ENCODE data around the gene SPOCD1.

Gene SPOCD1

GRCh38 chr1:31785947-31786290 lies 29.9 kb downstream of the SPOCD1 start:
- no peak for DNase-seq

- DNase-seq = no peak
These were observed 30.5 kb downstream of the SPOCD1 start for GRCh38 chr1:31785020-31785946.

- DNase-seq = no peak
These were observed 31.3 kb downstream of the SPOCD1 start for GRCh38 chr1:31784356-31785019.

- DNase-seq = no peak
These were observed 32.0 kb downstream of the SPOCD1 start for GRCh38 chr1:31783846-31784245.

- DNase-seq = no peak
These were observed 33.1 kb downstream of the SPOCD1 start for GRCh38 chr1:31782421-31783410.

- DNase-seq = no peak
These were observed 34.0 kb downstream of the SPOCD1 start for GRCh38 chr1:31781756-31782371.

GRCh38 chr1:31781138-31781755 lies 34.6 kb downstream of the SPOCD1 start:
- no peak for DNase-seq

- no peak for DNase-seq
These were observed 35.2 kb downstream of the SPOCD1 start for GRCh38 chr1:31780632-31781031.

GRCh38 chr1:31779687-31780086 lies 36.1 kb downstream of the SPOCD1 start:
- no peak for DNase-seq

- DNase-seq = no peak
These were observed 36.9 kb downstream of the SPOCD1 start for GRCh38 chr1:31778763-31779488.

- no peak for DNase-seq
These were observed 39.3 kb downstream of the SPOCD1 start for GRCh38 chr1:31776516-31776915.

GRCh38 chr1:31776032-31776431 lies 39.8 kb downstream of the SPOCD1 start:
- no peak for DNase-seq

- no peak for DNase-seq
These were observed 40.4 kb downstream of the SPOCD1 start for GRCh38 chr1:31775210-31775999.

- DNase-seq = no peak
These were observed 41.3 kb downstream of the SPOCD1 start for GRCh38 chr1:31774495-31774894.

- no peak for DNase-seq
These were observed 42.0 kb downstream of the SPOCD1 start for GRCh38 chr1:31773861-31774260.

GRCh38 chr1:31772669-31773248 lies 43.1 kb downstream of the SPOCD1 start:
- no peak for DNase-seq

- DNase-seq = peak; percentile 48
These were observed 43.7 kb downstream of the SPOCD1 start for GRCh38 chr1:31771891-31772668.

GRCh38 chr1:31769720-31770390 lies 46.0 kb downstream of the SPOCD1 start:
- no peak for DNase-seq

Measured in activated CD4-positive, alpha-beta T cell treated with anti-CD3 and anti-CD28 coated beads for 1 hour (primary cell).